Coronary artery (tissue), 2 donors: ENCODE results near the gene AMOTL1.
A peak's percentile ranks its signal among the peaks of the same experiment; 100 is the strongest.

ENCODE experiments used
- DNase-seq: peaks from one replicate; pipeline ENCODE4 v3.0.0-alpha.2; 2017; ENCODE audit warnings: low spot score
- H3K27ac ChIP-seq, 2 donors: fragments of 200-600 bp; sonication (generic); one replicate each; pipeline ENCODE4 v1.5.1; 2016 to 2019
- H3K4me3 ChIP-seq: fragments of 200-600 bp; sonication (generic); 2 replicates; pipeline ENCODE4 v1.5.1; 2016; ENCODE audit warnings: mild to moderate bottlenecking, moderate library complexity
- CTCF ChIP-seq: fragments of 200-600 bp; sonication (generic); IDR thresholded peaks from one replicate; pipeline ENCODE4 v1.5.1; 2019; ENCODE audit warnings: antibody characterized with exemption

Gene AMOTL1

DNA sequence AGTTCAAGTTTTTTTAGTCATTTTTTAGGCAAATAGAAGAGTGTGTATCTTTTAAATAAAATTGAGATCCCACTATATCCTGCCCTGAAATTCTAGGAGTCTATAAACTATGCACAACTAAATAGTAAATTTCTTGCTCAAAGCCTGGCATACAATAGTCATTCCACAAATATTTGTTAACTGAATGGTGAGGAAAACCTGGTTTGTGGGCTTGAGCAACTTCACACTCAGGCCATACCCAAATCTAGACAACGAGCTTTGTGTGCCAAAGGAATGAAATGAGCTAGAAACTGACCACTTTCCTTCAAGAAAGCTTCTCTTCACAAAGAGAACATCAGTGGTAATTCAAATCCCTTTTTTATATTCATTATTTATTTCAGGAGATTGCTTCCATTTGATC is 39.6 kb upstream of the AMOTL1 start:
- H3K4me3 ChIP-seq: no peak overlapping the region
- TF ChIP-seq CTCF: no peak
- no peak for DNase-seq
- H3K27ac ChIP-seq: no peak overlapping the region

DNA sequence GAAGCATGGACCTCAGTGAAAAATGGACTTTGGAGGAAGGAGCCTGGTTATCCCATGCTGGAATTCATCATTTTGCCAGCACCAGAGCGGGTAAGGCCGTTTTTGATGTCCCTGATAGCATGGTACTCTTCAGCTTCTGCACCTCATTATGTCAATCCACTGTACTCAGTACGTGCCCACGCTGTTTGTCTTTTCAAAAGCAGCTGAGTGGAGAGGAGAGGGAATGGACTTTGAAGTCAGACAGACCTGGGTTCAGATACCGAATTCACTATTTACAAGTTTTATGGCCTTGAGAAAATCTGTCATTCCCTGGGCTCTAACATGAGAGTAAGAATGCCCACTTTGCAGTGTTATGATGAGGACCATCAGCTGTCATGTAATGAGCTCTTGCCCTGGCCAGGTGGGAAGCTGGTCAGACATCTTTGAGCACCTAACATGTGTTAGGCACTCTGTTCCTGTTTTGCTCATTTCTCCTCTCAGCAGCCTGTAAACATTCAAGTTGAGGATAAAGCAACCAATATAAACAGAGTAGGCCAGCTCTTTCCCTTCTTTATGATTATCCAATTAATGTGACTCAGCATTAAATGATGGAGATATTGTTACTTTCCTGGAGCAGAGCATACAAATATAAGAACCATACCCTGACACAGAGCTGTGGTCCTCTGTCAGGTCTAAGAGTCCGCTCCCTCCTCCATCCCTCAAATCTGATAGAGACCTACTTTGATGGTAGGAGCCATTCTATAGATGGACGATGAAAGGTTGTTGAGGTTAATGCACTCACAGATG is 39.0 kb upstream of the AMOTL1 start:
- Histone ChIP-seq H3K27ac (no peak overlapping the region), H3K4me3 (no peak overlapping the region)
- no peak for DNase-seq
- TF ChIP-seq CTCF: no peak

- H3K27ac ChIP-seq: no peak overlapping the region
- no peak for DNase-seq
- TF ChIP-seq CTCF: no peak
- H3K4me3 ChIP-seq: no peak overlapping the region
Measured at GRCh38 chr11:94730153-94730552, 38.0 kb upstream of the AMOTL1 start.

GRCh38 chr11:94731880-94732601 is 36.1 kb upstream of the AMOTL1 start:
- peak overlapping the region in 1 of 2 donors; percentile 58 for H3K27ac ChIP-seq

GRCh38 chr11:94732617-94733281 is 35.4 kb upstream of the AMOTL1 start:
- no peak for DNase-seq
- Histone ChIP-seq H3K27ac (peak overlapping the region in 1 of 2 donors; percentile 58), H3K4me3 (no peak overlapping the region)
- no peak for TF ChIP-seq CTCF

More at GRCh38 chr11:94731880-94732601, 36.1 kb upstream of the AMOTL1 start:
- H3K4me3 ChIP-seq: no peak overlapping the region
- no peak for DNase-seq
- TF ChIP-seq CTCF: no peak

GRCh38 chr11:94734563-94735275 is 33.4 kb upstream of the AMOTL1 start:
- DNase-seq: no peak
- Histone ChIP-seq H3K27ac (no peak overlapping the region), H3K4me3 (no peak overlapping the region)
- no peak for TF ChIP-seq CTCF
